Activated T-helper 17 cell treated with anti-CD3 and anti-CD28 coated beads, Interleukin-2, amount 50 U/mL, for 72 hours (primary cell): ENCODE data around the gene RPL32. TPM values are rescaled to one million over a fixed set of nuclear protein-coding genes. Genes with fewer than 3 reads are reported as not detected.
"Not testable (repeated sequence)": the region's sequence is repeated elsewhere in the genome, so short reads cannot be mapped to it uniquely, and the experiment has no call there.

ENCODE experiments used
- ATAC-seq: fragments of 150-1000 bp; cut with Tn5 transposase; replicated peaks from 2 replicates; pipeline ENCODE4 v1.10.0; 2021; ENCODE audit warnings: mild to moderate bottlenecking, moderate library complexity
- H3K27ac Mint-ChIP-seq: one replicate; pipeline ENCODE4 v1.8.0; 2022; ENCODE audit warnings: mixed read lengths
- H3K27me3 Mint-ChIP-seq: one replicate; pipeline ENCODE4 v1.8.0; 2022; ENCODE audit warnings: mixed read lengths
- H3K36me3 Mint-ChIP-seq: one replicate; pipeline ENCODE4 v1.8.0; 2022; ENCODE audit warnings: low read depth, mild to moderate bottlenecking, mixed read lengths
- H3K4me1 Mint-ChIP-seq: one replicate; pipeline ENCODE4 v1.8.0; 2022; ENCODE audit warnings: mixed read lengths
- H3K4me3 Mint-ChIP-seq: one replicate; pipeline ENCODE4 v1.8.0; 2022; ENCODE audit warnings: mild to moderate bottlenecking, mixed read lengths
- H3K9me3 Mint-ChIP-seq: one replicate; pipeline ENCODE4 v1.8.0; 2022; ENCODE audit warnings: mixed read lengths
- total RNA-seq, 2 donors: library from RNA; stranded (reverse); gene quantifications; one replicate each; pipeline ENCODE4 v1.2.3, GENCODE V29; 2022

RPL32 gene
- total RNA-seq, result 1,000 to 10,000 TPM; 2,210 to 2,773 TPM

DNA sequence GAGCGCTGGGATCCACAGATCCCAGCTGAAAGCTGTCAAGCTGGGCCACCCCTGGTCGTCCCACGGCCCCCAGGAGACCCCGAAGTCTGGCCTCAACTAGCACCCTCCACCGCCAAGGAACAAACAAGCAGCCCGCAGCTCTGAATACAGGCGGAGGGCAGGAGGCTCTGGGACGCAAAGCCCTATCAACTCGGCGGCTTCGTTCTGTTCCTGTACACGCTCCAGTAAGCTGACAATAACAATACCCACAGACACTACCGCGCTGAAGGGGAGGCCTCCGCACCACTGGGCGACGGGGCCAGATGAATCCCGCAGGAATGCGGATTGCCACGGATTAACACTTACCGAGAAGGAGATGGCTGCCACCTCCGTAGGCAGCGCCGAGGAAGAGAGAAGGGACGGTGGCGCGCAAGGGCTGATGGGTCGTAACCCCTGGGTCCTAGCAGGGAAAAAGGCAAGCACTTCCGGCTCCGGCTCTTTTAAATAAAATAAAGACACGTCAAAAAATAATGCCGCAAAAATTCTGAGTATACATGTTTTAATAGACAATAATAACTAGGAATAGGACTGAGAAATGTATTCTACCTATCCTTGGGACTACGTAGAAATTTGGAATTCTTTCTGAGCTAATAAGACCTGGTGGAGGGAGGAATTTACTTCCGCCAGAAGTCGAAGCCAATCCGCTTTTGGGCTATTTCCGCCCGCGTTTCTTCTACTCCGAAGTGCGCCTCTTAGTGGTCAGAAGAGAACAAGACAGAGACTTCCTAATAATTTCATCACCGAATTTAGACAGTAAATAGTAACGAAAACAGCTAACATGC is at the start of gene RPL32:
Gene RPL32 (minus strand): TSS at position 417 of the 821 bp plus-strand sequence. CDS start 1,328 bp downstream, outside the sequence.
- H3K36me3 Mint-ChIP-seq, result peaks cover 54% of the 10 kb centered on the region
- peak within 1 kb of the TSS; percentile 98 for H3K4me3 Mint-ChIP-seq
- ATAC-seq, result peak; percentile 93
- peaks cover 32% of the 10 kb centered on the region for H3K4me1 Mint-ChIP-seq
- no peaks in the 10 kb centered on the region for H3K27me3 Mint-ChIP-seq
- peak within 1 kb of the TSS; percentile 100 for H3K27ac Mint-ChIP-seq
- H3K9me3 Mint-ChIP-seq, result no peaks in the 10 kb centered on the region

DNA sequence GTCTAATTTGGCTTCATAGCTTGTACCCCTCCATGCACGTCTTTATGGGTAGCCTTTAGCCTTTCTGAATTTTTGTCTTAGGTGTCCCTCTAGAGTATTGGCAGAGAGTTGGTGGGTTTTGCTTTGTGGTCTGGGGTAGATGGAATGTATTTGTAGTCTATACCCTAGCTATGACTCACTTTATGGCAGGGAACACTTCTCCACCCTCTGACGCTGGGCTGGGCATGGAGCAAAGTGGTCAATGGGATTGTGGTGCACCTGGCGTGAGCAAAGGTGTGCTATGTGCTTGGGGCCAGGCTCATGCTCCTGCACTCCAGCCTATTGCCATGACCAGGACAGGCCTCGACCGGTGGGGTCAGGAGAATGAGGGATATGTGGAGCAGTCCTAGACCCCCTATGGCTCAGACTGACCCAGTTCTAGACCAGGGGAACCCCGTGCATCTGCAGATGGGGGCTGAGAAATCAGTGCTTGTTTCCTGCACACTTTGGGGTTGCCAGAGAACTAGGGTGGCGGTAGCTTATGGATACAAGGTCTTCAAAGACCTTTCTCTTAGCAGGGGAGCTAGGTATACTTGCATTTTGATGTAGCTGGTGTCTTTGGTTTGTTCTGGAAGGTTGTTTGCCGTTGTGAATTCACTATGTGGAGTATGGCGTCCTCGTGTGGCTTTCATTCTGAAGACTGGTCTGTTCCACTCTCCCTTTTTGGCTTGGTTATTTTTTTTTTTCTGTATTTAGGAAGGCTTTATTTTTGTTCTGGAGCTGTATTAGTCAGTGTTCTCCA is 49.4 kb upstream of the RPL32 start:
- H3K27me3 Mint-ChIP-seq, result peaks cover 23% of the 10 kb centered on the region
- H3K27ac Mint-ChIP-seq, result no peak overlapping the region
- no peak overlapping the region for H3K4me3 Mint-ChIP-seq
- no peaks in the 10 kb centered on the region for H3K9me3 Mint-ChIP-seq
- ATAC-seq, result no peak
- no peaks in the 10 kb centered on the region for H3K36me3 Mint-ChIP-seq
- peaks cover 13% of the 10 kb centered on the region for H3K4me1 Mint-ChIP-seq

GRCh38 chr3:12886736-12887135 is 45.4 kb upstream of the RPL32 start:
- no peaks in the 10 kb centered on the region for H3K36me3 Mint-ChIP-seq
- H3K4me3 Mint-ChIP-seq, result no peak overlapping the region
- H3K4me1 Mint-ChIP-seq, result peaks cover 1% of the 10 kb centered on the region
- ATAC-seq, result no peak
- no peaks in the 10 kb centered on the region for H3K9me3 Mint-ChIP-seq
- no peak overlapping the region for H3K27ac Mint-ChIP-seq
- peaks cover 30% of the 10 kb centered on the region for H3K27me3 Mint-ChIP-seq

- H3K36me3 Mint-ChIP-seq, result no peaks in the 10 kb centered on the region
- no peak for ATAC-seq
- H3K4me1 Mint-ChIP-seq, result no peaks in the 10 kb centered on the region
- no peak overlapping the region for H3K27ac Mint-ChIP-seq
- H3K27me3 Mint-ChIP-seq, result peaks cover 30% of the 10 kb centered on the region
- no peaks in the 10 kb centered on the region for H3K9me3 Mint-ChIP-seq
- H3K4me3 Mint-ChIP-seq, result no peak overlapping the region
Measured at GRCh38 chr3:12886106-12886679, 44.8 kb upstream of the RPL32 start.

DNA sequence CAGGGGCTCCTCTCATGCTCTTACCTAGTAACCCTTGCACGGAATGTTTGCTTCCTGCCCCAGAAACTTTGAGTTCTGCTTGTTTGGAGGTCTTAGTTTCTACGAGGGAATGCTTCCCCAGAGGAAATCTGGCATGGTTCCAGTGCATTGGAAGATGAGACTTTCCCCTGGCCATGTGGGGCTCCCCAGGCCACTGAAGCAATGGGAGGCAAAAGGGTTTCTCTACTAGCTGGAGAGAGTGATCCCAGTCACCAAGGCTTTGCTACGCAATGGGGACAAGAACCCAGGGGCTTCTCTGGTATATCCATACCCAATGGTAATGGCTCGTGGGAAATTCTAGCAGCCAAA is 44.2 kb upstream of the RPL32 start:
- no peaks in the 10 kb centered on the region for H3K4me1 Mint-ChIP-seq
- H3K4me3 Mint-ChIP-seq, result no peak overlapping the region
- H3K36me3 Mint-ChIP-seq, result no peaks in the 10 kb centered on the region
- H3K9me3 Mint-ChIP-seq, result no peaks in the 10 kb centered on the region
- H3K27ac Mint-ChIP-seq, result no peak overlapping the region
- ATAC-seq, result no peak
- peaks cover 24% of the 10 kb centered on the region for H3K27me3 Mint-ChIP-seq

- Mint-ChIP-seq H3K27ac (no peak overlapping the region), H3K4me3 (no peak overlapping the region), H3K4me1 (no peaks in the 10 kb centered on the region), H3K9me3 (no peaks in the 10 kb centered on the region), H3K27me3 (peaks cover 20% of the 10 kb centered on the region), H3K36me3 (no peaks in the 10 kb centered on the region)
- no peak for ATAC-seq
Measured at GRCh38 chr3:12884790-12885582, 43.6 kb upstream of the RPL32 start.

GRCh38 chr3:12884186-12884680 is 42.9 kb upstream of the RPL32 start:
- Mint-ChIP-seq H3K9me3 (no peaks in the 10 kb centered on the region), H3K27me3 (peaks cover 16% of the 10 kb centered on the region), H3K4me1 (no peaks in the 10 kb centered on the region), H3K27ac (no peak overlapping the region), H3K36me3 (no peaks in the 10 kb centered on the region), H3K4me3 (no peak overlapping the region)
- ATAC-seq, result no peak

DNA sequence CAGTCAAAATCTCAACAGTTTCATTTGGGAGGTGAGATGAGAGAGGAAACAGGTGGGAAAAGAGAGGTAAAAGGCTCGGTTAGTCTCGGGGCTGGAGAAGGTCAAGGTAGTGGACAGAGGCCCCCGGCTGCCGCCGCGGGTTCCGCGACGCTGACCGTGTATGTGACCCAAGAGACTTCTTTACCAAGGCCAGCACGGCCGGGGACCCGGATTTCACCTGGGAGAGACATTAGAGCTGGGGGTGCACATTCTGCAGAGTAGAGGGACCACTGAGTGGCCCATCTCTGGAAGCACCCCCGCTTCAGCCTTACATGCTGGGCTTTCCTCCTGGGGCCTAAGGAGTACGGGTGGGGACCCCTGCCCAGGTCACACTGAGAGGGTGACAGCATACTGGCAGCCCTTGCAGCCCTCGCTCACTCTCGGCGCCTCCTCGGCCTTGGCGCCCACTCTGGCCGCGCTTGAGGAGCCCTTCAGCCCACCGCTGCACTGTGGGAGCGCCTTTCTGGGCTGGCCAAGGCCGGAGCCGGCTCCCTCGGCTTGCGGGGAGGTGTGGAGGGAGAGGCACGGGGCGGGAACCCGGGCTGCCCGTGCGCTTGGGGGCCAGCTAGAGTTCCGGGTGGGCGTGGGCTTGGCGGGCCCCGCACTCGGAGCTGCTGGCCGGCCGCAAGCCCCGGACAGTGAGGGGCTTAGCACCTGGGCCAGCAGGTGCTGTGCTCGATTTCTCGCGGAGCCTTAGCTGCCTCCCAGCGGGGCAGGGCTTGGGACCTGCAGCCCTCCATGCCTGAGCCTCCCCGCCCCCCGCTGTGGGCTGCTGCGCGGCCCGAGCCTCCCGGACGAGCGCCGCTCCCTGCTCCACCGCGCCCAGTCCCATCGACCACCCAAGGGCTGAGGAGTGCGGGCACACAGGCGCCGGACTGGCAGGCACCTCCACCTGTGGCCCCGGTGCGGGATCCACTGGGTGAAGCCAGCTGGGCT is 41.3 kb upstream of the RPL32 start:
- no peak for ATAC-seq
- Mint-ChIP-seq H3K9me3 (no peaks in the 10 kb centered on the region), H3K4me3 (no peak overlapping the region), H3K27me3 (peaks cover 16% of the 10 kb centered on the region), H3K4me1 (no peaks in the 10 kb centered on the region), H3K27ac (no peak overlapping the region), H3K36me3 (no peaks in the 10 kb centered on the region)

DNA sequence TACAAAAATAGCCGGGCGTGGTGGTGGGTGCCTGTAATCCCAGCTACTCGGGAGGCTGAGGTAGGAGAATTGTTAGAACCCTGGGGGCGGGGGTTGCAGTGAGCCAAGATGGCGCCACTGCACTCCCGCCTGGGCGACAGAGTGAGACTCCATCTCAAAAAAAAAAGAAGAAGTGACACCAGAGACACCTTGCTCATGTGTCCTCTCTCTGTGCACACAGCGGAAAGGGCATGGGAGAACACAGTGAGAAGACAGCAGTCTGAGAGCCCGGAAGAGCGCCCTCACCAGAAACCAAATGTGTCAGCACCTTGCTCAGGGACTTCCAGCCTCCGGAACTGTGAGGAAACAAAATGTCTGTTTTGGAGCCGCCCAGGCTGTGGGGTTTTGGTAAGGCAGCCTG is 40.5 kb upstream of the RPL32 start:
- H3K4me1 Mint-ChIP-seq, H3K27ac Mint-ChIP-seq, H3K4me3 Mint-ChIP-seq, H3K9me3 Mint-ChIP-seq, H3K27me3 Mint-ChIP-seq, H3K36me3 Mint-ChIP-seq, ATAC-seq: not testable (repeated sequence)

- ATAC-seq, result no peak
- no peak overlapping the region for H3K4me3 Mint-ChIP-seq
- no peaks in the 10 kb centered on the region for H3K9me3 Mint-ChIP-seq
- H3K4me1 Mint-ChIP-seq, result no peaks in the 10 kb centered on the region
- H3K27ac Mint-ChIP-seq, result no peak overlapping the region
- peaks cover 10% of the 10 kb centered on the region for H3K27me3 Mint-ChIP-seq
- H3K36me3 Mint-ChIP-seq, result no peaks in the 10 kb centered on the region
Measured at GRCh38 chr3:12879191-12879815, 37.9 kb upstream of the RPL32 start.

DNA sequence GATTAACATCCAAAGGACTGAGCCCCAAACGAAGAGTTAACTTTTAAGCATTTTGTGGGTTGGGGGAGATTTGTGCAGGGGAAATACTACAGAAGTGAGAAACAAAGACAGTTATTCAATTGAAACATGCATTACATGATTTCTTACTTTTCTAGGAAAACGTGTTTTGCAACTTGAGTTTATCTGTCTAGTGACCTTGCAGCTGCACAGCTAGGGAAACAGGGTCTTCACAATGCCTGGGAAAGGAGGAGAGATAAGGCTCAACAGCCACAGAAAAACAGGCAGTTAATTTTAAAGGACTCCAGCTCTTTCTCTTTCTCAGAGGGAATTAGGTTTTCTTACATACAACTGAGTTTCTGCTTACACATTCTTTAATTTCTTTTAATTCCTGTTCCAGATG is 37.4 kb upstream of the RPL32 start:
- H3K4me1 Mint-ChIP-seq, H3K27me3 Mint-ChIP-seq, H3K9me3 Mint-ChIP-seq, H3K4me3 Mint-ChIP-seq, H3K36me3 Mint-ChIP-seq, H3K27ac Mint-ChIP-seq, ATAC-seq: not testable (repeated sequence)

- H3K36me3 Mint-ChIP-seq, result no peaks in the 10 kb centered on the region
- H3K9me3 Mint-ChIP-seq, result no peaks in the 10 kb centered on the region
- no peak overlapping the region for H3K27ac Mint-ChIP-seq
- H3K4me1 Mint-ChIP-seq, result no peaks in the 10 kb centered on the region
- H3K4me3 Mint-ChIP-seq, result no peak overlapping the region
- ATAC-seq, result no peak
- H3K27me3 Mint-ChIP-seq, result peaks cover 10% of the 10 kb centered on the region
Measured at GRCh38 chr3:12878141-12878574, 36.8 kb upstream of the RPL32 start.

DNA sequence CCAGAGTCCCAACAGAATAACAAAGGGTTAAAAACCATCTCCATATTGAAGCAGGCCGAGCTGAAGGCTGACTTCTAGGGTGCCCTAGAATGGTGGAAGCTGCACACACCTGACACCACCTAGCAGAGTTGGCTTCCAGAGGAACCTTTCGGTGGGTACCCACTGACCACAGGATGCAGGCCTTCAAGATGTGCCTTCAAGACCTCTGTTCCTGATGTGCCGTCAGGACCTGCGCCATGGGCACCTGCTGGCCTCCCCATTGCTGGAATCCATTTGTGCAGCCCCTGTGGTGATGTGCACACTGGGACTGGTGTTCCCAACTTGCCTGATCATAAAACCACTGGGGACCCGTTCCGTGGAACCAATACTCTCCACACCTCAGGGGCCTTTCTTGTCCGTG is 35.7 kb upstream of the RPL32 start:
- H3K4me3 Mint-ChIP-seq, result no peak overlapping the region
- peaks cover 10% of the 10 kb centered on the region for H3K27me3 Mint-ChIP-seq
- H3K9me3 Mint-ChIP-seq, result no peaks in the 10 kb centered on the region

More for the DNA sequence above, 35.7 kb upstream of the RPL32 start:
- no peaks in the 10 kb centered on the region for H3K36me3 Mint-ChIP-seq
- no peak for ATAC-seq
- no peaks in the 10 kb centered on the region for H3K4me1 Mint-ChIP-seq
- H3K27ac Mint-ChIP-seq, result no peak overlapping the region
